Endothelial cell of hepatic sinusoid (primary cell): ENCODE results near the gene ARID5B.

Experiments
- in situ Hi-C: cut with HindIII; loops from 2 replicates; pipeline ENCODE4 v1.10.0; 2017; ENCODE audit warnings: low sequenced_read_pairs

The ARID5B gene

GRCh38 chr10:62045765-62046521 lies 144.4 kb downstream of the ARID5B start:
- in situ Hi-C loops: loop anchor here (25.0 kb wide), 1 partner anchor 391 kb away; no protein-coding TSS in a partner anchor

- in situ Hi-C loops: loop anchor here (25.0 kb wide), 1 partner anchor 391 kb away; no protein-coding TSS in a partner anchor
These were observed 145.2 kb downstream of the ARID5B start for GRCh38 chr10:62046522-62047227.

- in situ Hi-C loops: loop anchor here (25.0 kb wide), 1 partner anchor 390 kb away; no protein-coding TSS in a partner anchor
These were observed 145.9 kb downstream of the ARID5B start for GRCh38 chr10:62047228-62047892.

GRCh38 chr10:62047960-62048383 lies 146.5 kb downstream of the ARID5B start:
- in situ Hi-C loops: loop anchor here (25.0 kb wide), 1 partner anchor 389 kb away; no protein-coding TSS in a partner anchor

GRCh38 chr10:62048470-62048869 lies 147.0 kb downstream of the ARID5B start:
- in situ Hi-C loops: loop anchor here (25.0 kb wide), 1 partner anchor 389 kb away; no protein-coding TSS in a partner anchor

- in situ Hi-C loops: loop anchor here (25.0 kb wide), 1 partner anchor 388 kb away; no protein-coding TSS in a partner anchor
These were observed 147.6 kb downstream of the ARID5B start for GRCh38 chr10:62048919-62049623.

DNA sequence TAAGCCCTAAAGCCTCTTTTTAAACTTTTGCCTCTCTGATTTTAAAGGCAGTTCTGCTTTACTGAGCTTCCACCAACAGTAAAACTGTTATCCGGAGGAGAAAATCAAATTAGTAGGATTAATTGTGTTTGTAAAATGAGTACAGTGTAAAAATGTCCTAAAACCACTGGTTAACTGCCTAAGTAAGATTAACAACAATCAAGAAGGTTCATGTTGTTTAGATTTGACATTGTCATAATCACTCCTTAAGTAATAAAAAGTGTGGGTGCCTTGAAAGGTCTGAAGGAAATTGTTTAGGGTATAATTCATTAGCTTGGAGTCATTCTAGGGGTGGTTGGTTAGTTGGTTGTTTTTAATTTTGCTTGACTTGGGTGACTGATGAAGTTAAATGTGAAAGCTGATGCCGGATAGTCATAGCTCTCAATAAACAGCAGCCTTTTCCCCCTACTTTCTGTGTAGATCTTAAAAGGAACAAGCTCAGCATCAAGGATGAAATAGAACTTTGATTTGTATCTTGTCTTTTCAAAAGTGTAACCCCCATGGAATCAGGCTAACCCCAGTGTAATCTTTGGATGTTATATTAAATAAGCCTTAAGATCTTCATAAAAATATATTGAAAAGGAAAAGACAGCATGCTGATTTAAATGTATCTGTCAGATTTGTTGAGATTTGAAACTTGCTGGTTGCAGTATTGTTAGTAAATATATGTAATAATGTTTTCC lies 148.3 kb downstream of the ARID5B start:
- in situ Hi-C loops: loop anchor here (25.0 kb wide), 1 partner anchor 388 kb away; no protein-coding TSS in a partner anchor

GRCh38 chr10:62050346-62050892 lies 148.9 kb downstream of the ARID5B start:
- in situ Hi-C loops: no loop called here

- in situ Hi-C loops: no loop called here
These were observed 149.5 kb downstream of the ARID5B start for GRCh38 chr10:62050893-62051433.

GRCh38 chr10:62052276-62052675 lies 150.8 kb downstream of the ARID5B start:
- in situ Hi-C loops: no loop called here

DNA sequence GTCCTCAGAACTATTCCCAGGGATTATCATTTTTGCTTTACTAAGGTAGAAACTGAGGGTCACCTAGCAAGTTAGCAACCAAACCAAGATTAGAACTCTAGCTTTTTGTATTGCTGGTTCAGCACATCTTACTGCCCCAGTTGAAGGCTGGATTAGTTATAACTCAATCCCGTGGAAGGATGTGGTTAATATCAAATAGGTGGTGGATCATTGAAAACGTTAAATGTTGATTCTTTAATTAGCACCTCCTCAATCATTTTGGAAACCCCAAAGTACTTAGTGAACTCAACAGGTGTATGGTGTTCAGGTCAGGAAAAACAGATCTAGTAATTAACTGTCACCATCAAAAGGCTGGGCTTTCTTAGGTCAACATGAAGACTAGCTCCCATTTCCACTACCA lies 152.4 kb downstream of the ARID5B start:
- in situ Hi-C loops: no loop called here

GRCh38 chr10:62054408-62054807 lies 152.9 kb downstream of the ARID5B start:
- in situ Hi-C loops: no loop called here

DNA sequence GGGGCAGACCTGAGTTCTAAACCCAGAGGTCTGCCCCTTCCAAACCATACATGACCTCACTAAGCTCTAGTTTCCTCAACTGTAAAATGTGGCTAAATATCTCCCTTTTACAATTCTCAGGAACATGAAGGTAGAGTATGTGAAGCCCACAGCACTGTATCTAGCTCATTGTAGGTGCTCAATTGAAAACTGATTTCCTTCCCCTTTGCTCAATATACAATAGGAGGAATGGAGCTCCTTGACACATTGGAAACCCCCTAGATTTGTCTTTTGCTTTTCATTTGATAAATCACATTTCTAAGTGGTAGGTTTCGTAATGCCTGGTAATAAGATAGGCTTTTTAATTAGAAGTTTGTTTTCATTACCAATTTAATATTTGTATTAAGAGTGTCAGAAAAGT lies 153.3 kb downstream of the ARID5B start:
- in situ Hi-C loops: no loop called here

GRCh38 chr10:62056219-62056618 lies 154.7 kb downstream of the ARID5B start:
- in situ Hi-C loops: no loop called here

DNA sequence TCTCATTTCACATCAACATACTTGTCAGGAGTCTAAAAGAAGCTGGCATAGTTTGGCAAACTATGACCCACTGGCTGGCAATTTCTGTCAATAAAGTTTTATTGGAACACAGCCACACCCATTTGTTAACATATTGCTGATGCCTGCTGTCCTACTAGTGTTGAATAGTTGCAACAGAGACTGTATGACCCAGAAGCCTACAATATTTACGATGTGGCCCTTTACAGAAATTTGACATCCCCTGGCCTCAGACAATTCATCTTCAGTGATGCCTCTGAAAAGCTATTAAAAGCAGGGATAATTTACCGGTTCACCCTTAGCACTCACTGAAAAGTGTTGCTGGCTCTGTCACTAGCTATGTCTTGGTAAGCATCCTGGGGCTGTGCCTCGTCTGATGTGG lies 155.2 kb downstream of the ARID5B start:
- in situ Hi-C loops: no loop called here

GRCh38 chr10:62057359-62057758 lies 155.9 kb downstream of the ARID5B start:
- in situ Hi-C loops: no loop called here

DNA sequence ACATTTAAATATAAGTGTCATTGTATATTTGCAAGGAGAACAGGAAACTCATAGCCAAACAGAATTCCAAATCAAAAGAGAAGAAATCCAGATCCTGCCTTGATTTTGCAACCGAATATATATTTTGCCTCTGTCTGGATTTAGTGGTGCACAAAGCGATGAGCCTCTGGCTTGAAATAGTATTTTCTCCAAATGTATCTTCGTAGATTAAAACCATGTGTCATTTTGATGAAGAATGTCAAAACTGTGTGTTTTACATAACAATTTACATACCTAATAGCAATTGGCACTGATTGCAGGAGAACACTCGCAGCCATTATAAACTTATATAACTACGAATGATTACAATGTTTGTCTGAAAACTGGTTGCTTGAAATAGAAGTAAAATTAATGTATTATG lies 156.4 kb downstream of the ARID5B start:
- in situ Hi-C loops: no loop called here

DNA sequence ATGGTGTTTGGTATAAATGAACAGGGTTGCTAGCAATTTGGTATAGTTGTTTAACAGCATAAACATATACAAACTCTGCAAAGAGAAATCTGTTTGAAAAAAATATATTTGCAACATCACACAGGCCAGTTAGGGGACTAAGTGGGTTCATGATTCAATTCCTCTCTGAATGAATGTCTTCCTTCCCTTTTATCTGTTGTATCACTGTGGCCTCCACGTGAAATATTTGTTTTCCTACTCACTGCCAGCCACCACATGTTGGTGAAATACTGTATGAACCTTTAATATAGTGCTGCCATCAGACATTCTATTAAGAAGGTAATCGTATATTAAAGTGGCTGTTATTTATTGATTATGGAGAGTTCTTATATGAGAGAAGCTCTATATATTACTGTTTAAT lies 157.0 kb downstream of the ARID5B start:
- in situ Hi-C loops: no loop called here

GRCh38 chr10:62058896-62059216 lies 157.4 kb downstream of the ARID5B start:
- in situ Hi-C loops: no loop called here
